Endothelial cell of umbilical vein (primary cell): ENCODE measurements around the gene GRM7. TPM values are rescaled to one million over a fixed set of nuclear protein-coding genes. Genes with fewer than 3 reads are reported as not detected.

ENCODE experiments used
- BruUV-seq: library from RNA; stranded (reverse); fragments of 400-500 nt; replicated peaks from 2 replicates; lab custom pipeline; 2021; lab: Mats Ljungman, UMichigan
- CTCF ChIA-PET: fragments of 300-600, 350-600 bp; sonication (Branson Sonifier 250); formaldehyde crosslinking; loops from one replicate; lab custom pipeline; 2021; ENCODE audit warnings: antibody characterized with exemption, inconsistent platforms; lab: Charles Lee
- POLR2A ChIA-PET: fragments of 300-600, 350-600 bp; sonication (Branson Sonifier 250); formaldehyde crosslinking; loops from one replicate; lab custom pipeline; 2021; ENCODE audit warnings: antibody characterized with exemption, inconsistent platforms; lab: Charles Lee
- DNase-seq: peaks from one replicate; pipeline ENCODE4 v3.0.0-alpha.2; 2011; ENCODE audit warnings: low read depth, low spot score
- FAIRE-seq: peaks from 2 replicates; lab custom pipeline; 2011; peaks lifted over from hg19 to GRCh38; lab: Jason Lieb, UNC
- H2AFZ ChIP-seq: 2 replicates; pipeline ENCODE4 v1.6.0; 2012; ENCODE audit warnings: low read depth, low read length, control low read depth, inconsistent platforms
- H3K27ac ChIP-seq: 2 replicates; pipeline ENCODE4 v1.5.1; 2011; ENCODE audit warnings: low read depth, mild to moderate bottlenecking, control low read depth, low read length, moderate library complexity; ENCODE audit not compliant: insufficient read depth
- H3K27me3 ChIP-seq, 2 experiments: 2 replicates each; pipeline versions ENCODE4 v1.6.0 to v1.6.1; 2011; ENCODE audit warnings: low read length in 2 of 2, mixed read lengths in 1 of 2; ENCODE audit not compliant: control insufficient read depth in 2 of 2, insufficient read depth in 2 of 2
- H3K36me3 ChIP-seq, 2 experiments: 2 replicates in 1 of 2; 3 replicates in 1 of 2; pipeline ENCODE4 v1.5.1; 2011; ENCODE audit warnings: low read length in 2 of 2, mild to moderate bottlenecking in 1 of 2, moderate library complexity in 1 of 2; ENCODE audit not compliant: control insufficient read depth in 2 of 2, insufficient read depth in 2 of 2; ENCODE audit errors: extremely low read depth in 1 of 2
- H3K4me1 ChIP-seq: 3 replicates; pipeline ENCODE4 v1.5.1; 2011; ENCODE audit warnings: mild to moderate bottlenecking, low read length; ENCODE audit not compliant: control insufficient read depth, insufficient read depth; ENCODE audit errors: extremely low read depth
- H3K4me2 ChIP-seq: 2 replicates; pipeline ENCODE4 v1.6.1; 2011; ENCODE audit warnings: low read length, control low read depth, mixed read lengths; ENCODE audit not compliant: insufficient read depth
- H3K4me3 ChIP-seq, 3 experiments: fragments of 200-600 bp in 1 of 3; sonication (generic), shearing (Covaris generic) in 1 of 3; replicated peaks in 1 of 3; 2 replicates each; pipeline ENCODE4 v1.5.1; 2011 to 2016; ENCODE audit warnings: control low read depth in 3 of 3, low read length in 3 of 3, mild to moderate bottlenecking in 2 of 3, inconsistent platforms in 1 of 3, low read depth in 1 of 3, moderate library complexity in 1 of 3; ENCODE audit not compliant: insufficient read depth in 1 of 3
- H3K79me2 ChIP-seq: 2 replicates; pipeline ENCODE4 v1.6.0; 2012; ENCODE audit warnings: low read length, inconsistent platforms; ENCODE audit not compliant: control insufficient read depth, insufficient read depth
- H3K9ac ChIP-seq: replicated peaks from 2 replicates; pipeline ENCODE3; 2011; ENCODE audit warnings: low read length, control low read depth; ENCODE audit not compliant: insufficient read depth; ENCODE audit errors: extremely low read depth
- H3K9me1 ChIP-seq: replicated peaks from 3 replicates; pipeline ENCODE4 v1.6.0; 2011; ENCODE audit warnings: mild to moderate bottlenecking, low read length; ENCODE audit not compliant: control insufficient read depth, insufficient read depth; ENCODE audit errors: extremely low read depth
- H3K9me3 ChIP-seq: replicated peaks from 2 replicates; pipeline ENCODE4 v1.5.1; 2012; ENCODE audit warnings: low read length, inconsistent platforms; ENCODE audit not compliant: control insufficient read depth, insufficient read depth
- H4K20me1 ChIP-seq: replicated peaks from 2 replicates; pipeline ENCODE3; 2011; ENCODE audit warnings: mild to moderate bottlenecking, low read length; ENCODE audit not compliant: control insufficient read depth, insufficient read depth; ENCODE audit errors: extremely low read depth
- EZH2 ChIP-seq: IDR thresholded peaks from 2 replicates; pipeline ENCODE4 v1.6.1; 2012; ENCODE audit warnings: borderline replicate concordance, low read depth, mild to moderate bottlenecking, moderate library complexity, low read length, inconsistent platforms; ENCODE audit not compliant: severe bottlenecking
- FOS ChIP-seq: IDR thresholded peaks from 2 replicates; pipeline ENCODE4 v1.6.1; 2011; ENCODE audit warnings: mild to moderate bottlenecking, low read length, moderate library complexity, borderline replicate concordance; ENCODE audit not compliant: insufficient read depth
- GATA2 ChIP-seq: IDR thresholded peaks from 2 replicates; pipeline ENCODE4 v1.7.0; 2011; ENCODE audit warnings: low read depth, mild to moderate bottlenecking, moderate library complexity, mixed read lengths, low read length; ENCODE audit not compliant: insufficient read length, insufficient read depth
- JUN ChIP-seq: IDR thresholded peaks from 2 replicates; pipeline ENCODE4 v1.6.1; 2011; ENCODE audit warnings: borderline replicate concordance, low read depth; ENCODE audit not compliant: insufficient read length, insufficient read depth
- MYC ChIP-seq: IDR thresholded peaks from one replicate; pipeline ENCODE4 v1.6.1; 2011; ENCODE audit warnings: mild to moderate bottlenecking, low read depth, low read length
- POLR2A ChIP-seq: IDR thresholded peaks from 2 replicates; pipeline ENCODE4 v1.6.1; 2012; ENCODE audit warnings: low read depth, mild to moderate bottlenecking, control low read depth, low read length
- POLR2AphosphoS5 ChIP-seq: IDR thresholded peaks from 2 replicates; pipeline ENCODE4 v1.6.1; 2012; ENCODE audit warnings: low read depth, mild to moderate bottlenecking, control low read depth, low read length, moderate library complexity; ENCODE audit not compliant: insufficient read depth
- dilution Hi-C: fragments of 300-500 bp; cut with MboI; formaldehyde crosslinking; loops from one replicate; pipeline ENCODE4 v1.15.0; 2019; ENCODE audit warnings: low sequenced_read_pairs; ENCODE audit not compliant: extremely low pct_ligation_motif_present
- intact Hi-C: fragments of 100-400 bp; cut with micrococcal nuclease; formaldehyde crosslinking; loops from one replicate; pipeline ENCODE4 v1.10.0; 2022
- polyA plus RNA-seq, 4 experiments: library from polyadenylated mRNA; depleted of rRNA in 3 of 4; stranded (reverse) in 3 of 4; unstranded in 1 of 4; fragments of >200 nt; gene quantifications; 2 replicates each; pipeline versions ENCODE4 v1.2.1 to v1.2.3, GENCODE V29; 2011 to 2012; ENCODE audit warnings: missing spikeins in 1 of 4
- total RNA-seq: library from RNA; stranded (reverse); gene quantifications from 2 replicates; pipeline ENCODE4 v1.2.3, GENCODE V29; 2021
- TF ChIP-seq, protein P1 (sequence below), 2 donors: IDR thresholded peaks; 1 replicate in 1 of 2; 2 replicates in 1 of 2; pipeline ENCODE4 v1.5.1; 2011; ENCODE audit warnings: low read length in 2 of 2, mild to moderate bottlenecking in 2 of 2, moderate library complexity in 2 of 2, control low read depth in 1 of 2, inconsistent platforms in 1 of 2, low read depth in 1 of 2; ENCODE audit not compliant: insufficient read depth in 1 of 2; ENCODE audit errors: extremely low read depth in 1 of 2
- TF ChIP-seq, protein P2 (sequence below): IDR thresholded peaks from 2 replicates; pipeline ENCODE4 v1.6.1; 2011; ENCODE audit not compliant: insufficient read depth, insufficient read length

The GRM7 gene
- total and polyA plus RNA-seq, 2 donors (not counting 3 experiments of a cell fraction or from before 2014, with no cell fraction given), result 0.12 TPM; not detected in 1

DNA sequence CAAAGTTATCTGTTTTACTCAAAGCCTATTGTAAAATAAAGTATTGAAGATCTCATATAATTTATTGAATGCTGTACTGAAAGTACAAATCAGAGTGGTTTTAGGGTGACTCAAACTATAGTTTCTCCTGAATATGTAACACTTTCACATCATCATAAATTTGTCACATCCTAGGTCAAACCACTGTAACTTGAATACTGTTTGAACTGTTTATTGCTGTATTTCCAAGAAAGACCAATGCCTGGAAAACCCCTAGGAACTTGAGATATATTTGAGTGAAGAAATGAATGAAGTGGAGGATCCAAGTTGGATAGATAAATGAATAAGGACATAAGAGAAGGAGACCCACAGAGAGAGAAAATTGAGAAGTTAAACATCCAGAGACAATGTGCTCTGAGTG, 348.2 kb downstream of the GRM7 start:
- Histone ChIP-seq H3K27me3 (no peaks in the 10 kb centered on the region), H3K9ac (no peak overlapping the region), H3K4me1 (no peaks in the 10 kb centered on the region), H3K4me3 (no peak overlapping the region), H3K9me3 (no peaks in the 10 kb centered on the region), H3K9me1 (no peaks in the 10 kb centered on the region), H3K4me2 (no peak overlapping the region), H3K27ac (no peak overlapping the region), H2AFZ (no peak overlapping the region), H3K79me2 (no peaks in the 10 kb centered on the region), H4K20me1 (no peaks in the 10 kb centered on the region), H3K36me3 (no peaks in the 10 kb centered on the region)
- no peak for DNase-seq
- POLR2A ChIA-PET, result no interaction called here
- dilution Hi-C loops (no loop called here), intact Hi-C loops (no loop called here)
- TF ChIP-seq FOS, result peak; percentile 12
- TF ChIP-seq POLR2A, result no peak
- CTCF ChIA-PET, result no interaction called here
- no peak for FAIRE-seq
- no TSS peak for BruUV-seq

DNA sequence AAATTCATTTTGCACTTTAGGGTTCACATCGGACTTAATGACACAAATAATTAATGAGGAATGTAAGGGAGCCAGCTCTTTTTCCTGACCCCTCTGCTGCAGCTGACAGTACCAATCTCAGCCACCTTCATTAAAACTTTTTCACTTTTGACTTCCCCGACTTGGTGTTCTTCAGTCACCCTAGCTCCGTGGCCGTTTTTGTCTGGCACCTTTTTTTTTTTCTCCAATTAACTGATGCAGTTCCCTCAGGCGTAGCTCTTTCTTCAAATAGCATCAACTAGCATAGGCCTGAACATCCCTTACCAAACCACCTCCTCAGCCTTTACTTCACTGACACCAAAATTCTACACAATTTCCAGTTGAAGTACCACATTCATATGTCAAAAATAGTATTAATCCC, 350.8 kb downstream of the GRM7 start:
- no peak overlapping the region for H2AFZ ChIP-seq
- no peak overlapping the region for H3K9ac ChIP-seq
- no peak for DNase-seq
- TF ChIP-seq FOS (no peak), MYC (no peak), JUN (no peak), GATA2 (no peak), POLR2A (no peak), EZH2 (no peak), POLR2AphosphoS5 (no peak)
- TF ChIP-seq, protein P1, sequence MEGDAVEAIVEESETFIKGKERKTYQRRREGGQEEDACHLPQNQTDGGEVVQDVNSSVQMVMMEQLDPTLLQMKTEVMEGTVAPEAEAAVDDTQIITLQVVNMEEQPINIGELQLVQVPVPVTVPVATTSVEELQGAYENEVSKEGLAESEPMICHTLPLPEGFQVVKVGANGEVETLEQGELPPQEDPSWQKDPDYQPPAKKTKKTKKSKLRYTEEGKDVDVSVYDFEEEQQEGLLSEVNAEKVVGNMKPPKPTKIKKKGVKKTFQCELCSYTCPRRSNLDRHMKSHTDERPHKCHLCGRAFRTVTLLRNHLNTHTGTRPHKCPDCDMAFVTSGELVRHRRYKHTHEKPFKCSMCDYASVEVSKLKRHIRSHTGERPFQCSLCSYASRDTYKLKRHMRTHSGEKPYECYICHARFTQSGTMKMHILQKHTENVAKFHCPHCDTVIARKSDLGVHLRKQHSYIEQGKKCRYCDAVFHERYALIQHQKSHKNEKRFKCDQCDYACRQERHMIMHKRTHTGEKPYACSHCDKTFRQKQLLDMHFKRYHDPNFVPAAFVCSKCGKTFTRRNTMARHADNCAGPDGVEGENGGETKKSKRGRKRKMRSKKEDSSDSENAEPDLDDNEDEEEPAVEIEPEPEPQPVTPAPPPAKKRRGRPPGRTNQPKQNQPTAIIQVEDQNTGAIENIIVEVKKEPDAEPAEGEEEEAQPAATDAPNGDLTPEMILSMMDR (IDR thresholded peaks at IDR 0.05; ENCODE audit: extremely low read depth in 1 of 2, insufficient read depth in 1 of 2, low read depth in 1 of 2, low read length in 2 of 2), result no peak
- TF ChIP-seq, protein P2, sequence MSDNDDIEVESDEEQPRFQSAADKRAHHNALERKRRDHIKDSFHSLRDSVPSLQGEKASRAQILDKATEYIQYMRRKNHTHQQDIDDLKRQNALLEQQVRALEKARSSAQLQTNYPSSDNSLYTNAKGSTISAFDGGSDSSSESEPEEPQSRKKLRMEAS, result no peak
- no peaks in the 10 kb centered on the region for H3K4me1 ChIP-seq
- H3K4me2 ChIP-seq, result no peak overlapping the region
- H3K9me3 ChIP-seq, result no peaks in the 10 kb centered on the region
- CTCF ChIA-PET, result interaction anchor here (0.7 to 1.6 kb wide), 4 partner anchors 14 to 120 kb away, joined by 3 to 4 read pairs (median 4); no protein-coding TSS in a partner anchor
- no peaks in the 10 kb centered on the region for H4K20me1 ChIP-seq
- no peak overlapping the region for H3K4me3 ChIP-seq
- H3K79me2 ChIP-seq, result no peaks in the 10 kb centered on the region
- no TSS peak for BruUV-seq
- no peaks in the 10 kb centered on the region for H3K27me3 ChIP-seq
- no peaks in the 10 kb centered on the region for H3K36me3 ChIP-seq
- H3K9me1 ChIP-seq, result no peaks in the 10 kb centered on the region
- no peak for FAIRE-seq
- POLR2A ChIA-PET, result no interaction called here
- dilution Hi-C loops, result no loop called here
- no peak overlapping the region for H3K27ac ChIP-seq
- intact Hi-C loops, result no loop called here
